Mesothelial cell of epicardium (in vitro differentiated cells): Measurements from ENCODE around the gene NUDT16L1. TPM values are rescaled to one million over a fixed set of nuclear protein-coding genes. Genes with fewer than 3 reads are reported as not detected.

Source experiments
- DNase-seq, 2 experiments: peaks; one replicate each; pipeline ENCODE4 v3.0.0; 2021; ENCODE audit warnings: low spot score in 2 of 2; ENCODE audit not compliant: unreplicated experiment in 2 of 2
- H3K27ac Mint-ChIP-seq: 2 replicates; pipeline ENCODE4 v1.8.0; 2021; ENCODE audit warnings: mixed read lengths
- H3K27me3 Mint-ChIP-seq: 2 replicates; pipeline ENCODE4 v1.8.0; 2021; ENCODE audit warnings: low read depth, mixed read lengths
- H3K36me3 Mint-ChIP-seq: 2 replicates; pipeline ENCODE4 v1.8.0; 2021; ENCODE audit warnings: mixed read lengths
- H3K4me1 Mint-ChIP-seq: 2 replicates; pipeline ENCODE4 v1.8.0; 2021; ENCODE audit warnings: mixed read lengths
- H3K4me3 Mint-ChIP-seq: 2 replicates; pipeline ENCODE4 v1.8.0; 2021; ENCODE audit warnings: mild to moderate bottlenecking, moderate library complexity, mixed read lengths
- H3K9me3 Mint-ChIP-seq: 2 replicates; pipeline ENCODE4 v1.8.0; 2021; ENCODE audit warnings: mixed read lengths
- total RNA-seq: library from RNA; stranded (reverse); gene quantifications from 3 replicates; pipeline ENCODE4 v1.2.1, GENCODE V29; 2021
- TF ChIP-seq, protein P1 (sequence below): fragments of 200-600 bp; sonication (generic); IDR thresholded peaks from one replicate; pipeline ENCODE4 v1.5.0; 2021; ENCODE audit warnings: antibody characterized with exemption; ENCODE audit not compliant: unreplicated experiment

Gene NUDT16L1
- total RNA-seq, 1 donor from 2014 or later = 33.0 TPM

- TF ChIP-seq, protein P1, sequence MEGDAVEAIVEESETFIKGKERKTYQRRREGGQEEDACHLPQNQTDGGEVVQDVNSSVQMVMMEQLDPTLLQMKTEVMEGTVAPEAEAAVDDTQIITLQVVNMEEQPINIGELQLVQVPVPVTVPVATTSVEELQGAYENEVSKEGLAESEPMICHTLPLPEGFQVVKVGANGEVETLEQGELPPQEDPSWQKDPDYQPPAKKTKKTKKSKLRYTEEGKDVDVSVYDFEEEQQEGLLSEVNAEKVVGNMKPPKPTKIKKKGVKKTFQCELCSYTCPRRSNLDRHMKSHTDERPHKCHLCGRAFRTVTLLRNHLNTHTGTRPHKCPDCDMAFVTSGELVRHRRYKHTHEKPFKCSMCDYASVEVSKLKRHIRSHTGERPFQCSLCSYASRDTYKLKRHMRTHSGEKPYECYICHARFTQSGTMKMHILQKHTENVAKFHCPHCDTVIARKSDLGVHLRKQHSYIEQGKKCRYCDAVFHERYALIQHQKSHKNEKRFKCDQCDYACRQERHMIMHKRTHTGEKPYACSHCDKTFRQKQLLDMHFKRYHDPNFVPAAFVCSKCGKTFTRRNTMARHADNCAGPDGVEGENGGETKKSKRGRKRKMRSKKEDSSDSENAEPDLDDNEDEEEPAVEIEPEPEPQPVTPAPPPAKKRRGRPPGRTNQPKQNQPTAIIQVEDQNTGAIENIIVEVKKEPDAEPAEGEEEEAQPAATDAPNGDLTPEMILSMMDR = no peak
- Mint-ChIP-seq H3K4me3 (no peak overlapping the region), H3K4me1 (no peaks in the 10 kb centered on the region), H3K27me3 (no peaks in the 10 kb centered on the region), H3K9me3 (no peaks in the 10 kb centered on the region), H3K36me3 (peaks cover 13% of the 10 kb centered on the region), H3K27ac (no peak overlapping the region)
- DNase-seq = no peak
Measured at GRCh38 chr16:4667203-4667963, 26.0 kb upstream of the NUDT16L1 start.

- no peaks in the 10 kb centered on the region for H3K9me3 Mint-ChIP-seq
- H3K27ac Mint-ChIP-seq = no peak overlapping the region
- no peaks in the 10 kb centered on the region for H3K27me3 Mint-ChIP-seq
- TF ChIP-seq, protein P1 = no peak
- DNase-seq = no peak
- H3K4me3 Mint-ChIP-seq = no peak overlapping the region
- H3K4me1 Mint-ChIP-seq = no peaks in the 10 kb centered on the region
- peaks cover 13% of the 10 kb centered on the region for H3K36me3 Mint-ChIP-seq
Measured at GRCh38 chr16:4668313-4668960, 24.9 kb upstream of the NUDT16L1 start.

- Mint-ChIP-seq H3K9me3 (no peaks in the 10 kb centered on the region), H3K4me3 (no peak overlapping the region), H3K36me3 (peaks cover 10% of the 10 kb centered on the region), H3K27ac (no peak overlapping the region), H3K27me3 (no peaks in the 10 kb centered on the region), H3K4me1 (peaks cover 8% of the 10 kb centered on the region)
- no peak for DNase-seq
- TF ChIP-seq, protein P1 = no peak
Measured at GRCh38 chr16:4673387-4674046, 19.8 kb upstream of the NUDT16L1 start.

- Mint-ChIP-seq H3K4me3 (no peak overlapping the region), H3K36me3 (peaks cover 5% of the 10 kb centered on the region), H3K9me3 (no peaks in the 10 kb centered on the region), H3K4me1 (peaks cover 22% of the 10 kb centered on the region), H3K27me3 (no peaks in the 10 kb centered on the region), H3K27ac (no peak overlapping the region)
- DNase-seq = no peak
- TF ChIP-seq, protein P1 = no peak
Measured at GRCh38 chr16:4674926-4675530, 18.3 kb upstream of the NUDT16L1 start.

- no peaks in the 10 kb centered on the region for H3K9me3 Mint-ChIP-seq
- H3K27me3 Mint-ChIP-seq = no peaks in the 10 kb centered on the region
- no peak overlapping the region for H3K4me3 Mint-ChIP-seq
- peaks cover 5% of the 10 kb centered on the region for H3K36me3 Mint-ChIP-seq
- TF ChIP-seq, protein P1 = no peak
- peak overlapping the region; percentile 53 for H3K27ac Mint-ChIP-seq
- no peak for DNase-seq
- H3K4me1 Mint-ChIP-seq = peaks cover 31% of the 10 kb centered on the region
Measured at GRCh38 chr16:4675864-4676786, 17.2 kb upstream of the NUDT16L1 start.
